HG03571 (cell line): ENCODE measurements around the gene WNT11.

Experiments
- ATAC-seq: cut with Tn5 transposase; IDR thresholded peaks from one replicate; pipeline ENCODE4 v1.9.1; 2021; ENCODE audit not compliant: unreplicated experiment

WNT11 gene

GRCh38 chr11:76219243-76219642, 12.9 kb upstream of the WNT11 start:
- no peak for ATAC-seq

GRCh38 chr11:76218449-76219178, 12.3 kb upstream of the WNT11 start:
- no peak for ATAC-seq

GRCh38 chr11:76217653-76218160, 11.4 kb upstream of the WNT11 start:
- no peak for ATAC-seq

GRCh38 chr11:76216536-76217325, 10.4 kb upstream of the WNT11 start:
- no peak for ATAC-seq

DNA sequence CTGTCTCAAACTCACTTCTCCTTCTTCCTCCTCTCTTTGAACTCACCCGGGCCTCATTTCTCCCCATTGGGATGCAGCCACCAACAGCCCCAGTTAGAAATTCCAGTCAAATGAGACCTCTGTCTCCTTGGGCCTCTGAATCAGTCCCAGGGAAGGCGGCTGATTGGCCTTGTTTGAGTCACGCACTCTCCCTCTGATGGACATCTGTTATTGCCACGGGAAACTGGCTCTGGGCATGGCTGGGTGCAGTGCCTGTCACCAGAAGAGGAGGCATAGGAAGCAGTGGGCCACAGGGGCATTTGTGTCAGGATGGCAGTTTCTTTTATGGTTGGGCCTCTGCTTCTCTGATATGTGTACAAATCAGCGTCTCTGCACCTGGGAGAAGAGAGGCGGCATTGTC, 9.6 kb upstream of the WNT11 start:
- ATAC-seq: no peak

DNA sequence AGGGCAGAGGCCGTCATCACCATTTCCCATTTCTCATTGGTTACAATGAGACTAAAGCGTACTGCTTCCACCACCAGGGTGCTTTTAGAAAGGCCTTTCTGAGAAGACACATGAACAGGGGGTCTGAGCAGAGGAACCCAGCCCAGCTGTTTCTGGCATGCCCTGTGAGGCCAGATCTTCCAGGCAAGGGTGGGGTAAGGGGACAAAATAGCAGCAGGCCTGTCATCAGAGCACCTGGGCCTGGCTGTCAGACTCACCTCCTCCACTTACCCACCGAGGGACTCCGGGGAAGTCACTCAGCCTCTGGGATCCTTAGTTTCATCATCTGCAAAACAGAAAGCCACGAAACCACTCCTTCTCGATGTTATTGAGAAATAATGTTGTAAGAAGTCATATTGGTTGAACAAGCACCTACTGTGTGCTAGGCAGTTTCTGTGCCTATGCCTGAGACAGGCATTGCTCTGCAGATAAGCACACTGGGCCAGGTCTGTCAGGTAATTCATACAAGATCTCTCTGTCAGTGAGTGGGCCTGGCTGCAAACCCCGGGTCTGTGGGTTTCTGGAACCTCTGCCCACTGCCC, 8.8 kb upstream of the WNT11 start:
- no peak for ATAC-seq

DNA sequence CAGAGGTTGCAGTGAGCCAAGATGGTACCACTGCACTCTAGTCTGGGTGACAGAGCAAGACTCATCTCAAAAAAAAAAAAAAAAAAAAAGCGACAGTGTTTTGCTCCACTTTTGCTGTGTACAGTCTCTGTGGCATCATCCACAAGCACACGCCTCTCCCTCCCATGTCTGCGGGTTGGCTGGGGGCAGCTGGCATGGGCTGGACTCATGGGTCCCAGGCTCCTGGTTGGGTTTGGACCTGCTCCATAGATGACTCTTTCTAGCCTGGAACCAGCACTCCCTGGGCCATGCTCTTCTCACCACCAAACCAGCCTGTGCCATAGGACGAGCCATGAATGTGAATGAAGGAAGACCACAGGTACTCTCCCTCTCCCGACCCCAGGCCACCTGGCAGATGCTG, 7.9 kb upstream of the WNT11 start:
- no peak for ATAC-seq

GRCh38 chr11:76212086-76213035, 6.1 kb upstream of the WNT11 start:
- no peak for ATAC-seq

- ATAC-seq: no peak
These were observed 4.9 kb upstream of the WNT11 start for GRCh38 chr11:76210931-76211851.

GRCh38 chr11:76209973-76210930, 4.0 kb upstream of the WNT11 start:
- no peak for ATAC-seq

DNA sequence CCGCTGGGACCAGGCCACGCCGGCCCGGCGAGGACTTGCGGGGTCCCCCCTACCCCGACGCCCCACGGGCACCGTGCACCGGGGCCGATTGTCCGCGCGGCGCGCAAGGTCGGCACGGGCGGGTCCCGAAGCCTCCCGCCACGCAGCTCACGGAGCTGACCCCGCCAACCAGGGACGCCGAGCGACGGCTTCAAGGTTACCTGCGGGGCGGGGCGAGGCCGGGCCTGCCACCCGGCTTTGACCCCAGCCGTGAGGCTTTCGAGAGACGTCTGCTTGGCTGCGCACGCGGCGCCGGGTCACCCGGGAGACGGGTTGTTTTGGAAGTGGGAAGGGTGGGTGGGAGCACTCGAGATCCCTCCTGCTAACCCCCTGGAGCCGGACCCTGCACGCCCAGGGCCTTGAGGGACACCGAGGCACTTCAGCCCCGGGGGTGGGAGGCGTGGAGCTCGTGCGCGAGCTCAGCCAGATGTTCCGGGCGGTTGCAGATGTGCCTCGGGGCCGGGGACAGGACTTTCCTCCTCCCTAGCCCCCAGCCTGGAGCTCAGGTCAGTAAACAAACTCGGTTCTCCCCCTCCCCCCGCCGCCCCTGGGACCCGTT, 3.2 kb upstream of the WNT11 start:
- no peak for ATAC-seq

DNA sequence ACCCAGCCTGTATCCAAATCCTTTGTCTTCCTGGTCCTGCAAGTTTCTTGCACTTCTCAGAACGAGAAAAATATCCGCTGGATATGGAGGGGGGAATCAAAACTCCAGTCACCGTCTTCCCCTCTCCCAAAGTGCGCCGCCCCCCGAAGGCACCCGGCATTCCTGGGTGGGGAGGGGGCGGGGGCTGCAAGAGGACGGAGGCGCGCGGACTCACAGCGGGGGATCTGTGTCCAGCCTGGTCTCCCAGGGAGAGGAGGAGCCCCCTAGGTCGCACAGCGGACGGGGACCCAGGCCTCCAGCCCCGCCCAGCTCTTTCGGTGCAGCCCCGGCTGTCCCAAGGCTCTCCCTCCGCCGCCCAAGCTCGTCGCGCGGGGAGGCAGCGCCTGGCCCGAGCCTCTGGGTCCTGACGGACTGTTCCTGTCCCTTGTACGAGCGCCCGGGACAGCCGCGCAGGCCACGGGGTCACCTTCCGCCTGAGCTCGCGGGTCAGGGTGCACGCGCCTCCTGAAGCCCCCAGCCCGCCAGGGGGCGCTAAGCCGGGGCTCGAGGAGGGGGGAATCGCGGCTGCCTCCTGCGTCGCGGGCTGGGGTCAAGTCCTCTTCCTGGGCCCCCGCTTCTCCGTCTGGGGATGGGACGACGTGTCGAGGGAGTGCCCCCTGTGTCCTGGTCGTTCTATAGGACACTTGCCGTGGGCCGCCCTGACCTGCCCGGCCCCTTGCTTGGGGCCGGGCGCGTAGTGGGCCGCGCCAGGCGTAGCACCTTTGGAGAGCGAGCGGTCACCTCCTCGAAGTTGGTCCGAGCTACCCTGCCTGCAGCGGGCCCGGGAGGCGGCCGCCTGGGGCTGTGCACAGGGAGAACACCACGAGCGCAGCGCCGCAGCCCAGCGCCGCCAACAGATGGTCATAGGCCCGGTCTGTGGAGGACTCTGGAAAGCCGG, 2.4 kb upstream of the WNT11 start:
- no peak for ATAC-seq

DNA sequence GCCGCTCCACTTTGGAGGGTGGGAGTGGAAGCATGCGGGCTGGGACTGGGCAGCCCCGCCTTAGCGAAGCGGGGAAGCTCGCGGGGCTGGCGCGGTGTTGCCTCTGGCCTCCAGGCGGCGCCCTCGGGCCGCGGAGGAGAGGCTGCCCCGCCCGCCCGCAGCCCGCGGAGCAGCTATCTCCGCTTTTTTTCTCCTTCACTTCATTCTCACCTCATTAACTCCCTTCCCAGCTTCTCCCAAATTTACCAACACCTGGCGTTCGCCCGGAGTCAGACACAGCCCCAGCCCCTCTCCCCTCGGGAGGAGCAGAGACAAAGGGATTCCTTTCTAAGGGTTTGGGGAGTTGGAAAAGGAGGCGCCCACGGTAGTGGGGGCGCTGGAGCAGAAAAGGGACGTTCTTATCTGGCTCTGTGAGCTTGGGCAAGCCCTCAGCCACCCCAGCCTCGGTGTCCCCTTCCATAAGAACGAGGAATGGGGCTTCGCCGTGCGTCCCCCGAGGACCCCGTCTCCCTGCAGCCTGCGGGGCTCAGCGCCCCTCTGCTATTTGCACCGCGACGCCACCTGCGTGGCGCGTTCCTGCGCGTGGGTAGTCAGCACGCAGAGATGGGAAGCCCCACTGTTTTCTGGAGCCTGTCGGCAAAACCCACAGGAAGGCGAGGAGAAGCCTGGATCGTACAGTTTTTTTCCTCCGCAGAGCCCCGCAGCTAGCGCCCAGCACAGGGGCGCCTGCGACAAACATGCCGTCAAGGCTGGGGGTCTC, 1.5 kb upstream of the WNT11 start:
- no peak for ATAC-seq

GRCh38 chr11:76206077-76206326, 300 bp downstream of the WNT11 start:
- ATAC-seq: no peak

DNA sequence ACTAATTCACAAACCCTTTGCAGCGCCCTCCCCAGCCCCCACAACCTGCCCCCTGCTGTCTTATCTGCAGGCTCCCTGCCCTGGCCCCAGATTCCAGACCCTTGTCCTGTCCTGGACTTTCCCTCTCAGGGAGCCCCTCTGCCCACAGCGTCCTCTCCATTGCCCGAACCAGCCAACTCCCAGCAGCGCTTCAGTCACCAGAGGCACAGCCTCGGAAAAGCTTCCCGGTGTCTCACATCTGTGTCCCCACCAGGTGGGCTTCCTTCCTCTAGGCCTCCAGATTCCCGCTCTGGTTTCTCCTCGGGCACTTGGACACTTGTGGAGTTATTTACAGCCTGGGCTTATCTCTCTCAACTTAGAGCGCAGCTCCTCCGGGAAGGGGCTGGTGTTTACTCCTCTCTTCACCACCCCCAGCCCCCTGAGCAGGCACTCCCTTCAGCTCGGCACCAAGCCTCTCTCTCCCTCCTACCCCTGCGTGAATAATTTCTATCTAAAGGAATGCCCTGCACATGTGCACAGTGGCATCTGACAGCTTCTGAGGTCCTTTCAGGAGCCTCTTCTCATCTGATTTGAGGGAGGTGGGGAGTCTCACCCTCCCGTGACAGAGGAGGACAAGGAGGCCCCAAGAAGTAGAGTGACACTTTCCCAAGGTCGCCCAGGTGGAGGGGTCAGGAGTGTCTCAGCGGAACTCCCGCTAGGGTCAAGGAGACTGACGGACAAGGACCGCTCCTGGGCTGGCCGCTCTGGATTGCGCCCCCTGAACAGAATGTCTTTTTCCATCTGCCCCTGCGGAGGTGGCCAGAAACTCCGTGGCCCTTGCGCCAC, 838 bp downstream of the WNT11 start:
- ATAC-seq: no peak

- no peak for ATAC-seq
These were observed 2.4 kb downstream of the WNT11 start for GRCh38 chr11:76203937-76204336.
